Upper lobe of left lung (tissue), 4 donors: ENCODE results near the gene IL22RA1.

ENCODE experiments used
- POLR2AphosphoS5 ChIP-seq, 2 donors: sonication (generic); formaldehyde crosslinking; IDR thresholded peaks; one replicate each; pipeline ENCODE4 v1.5.1; 2017; ENCODE audit warnings: antibody characterized with exemption in 2 of 2
- TF ChIP-seq, protein P1 (sequence below), 6 experiments: fragments of 450-650 bp in 4 of 6; fragments of 200-600 bp in 2 of 6; sonication (generic) in 2 of 6; IDR thresholded peaks; one replicate each; pipeline ENCODE4 v1.5.1; 2016 to 2019; ENCODE audit warnings: antibody characterized with exemption in 6 of 6

DNA sequence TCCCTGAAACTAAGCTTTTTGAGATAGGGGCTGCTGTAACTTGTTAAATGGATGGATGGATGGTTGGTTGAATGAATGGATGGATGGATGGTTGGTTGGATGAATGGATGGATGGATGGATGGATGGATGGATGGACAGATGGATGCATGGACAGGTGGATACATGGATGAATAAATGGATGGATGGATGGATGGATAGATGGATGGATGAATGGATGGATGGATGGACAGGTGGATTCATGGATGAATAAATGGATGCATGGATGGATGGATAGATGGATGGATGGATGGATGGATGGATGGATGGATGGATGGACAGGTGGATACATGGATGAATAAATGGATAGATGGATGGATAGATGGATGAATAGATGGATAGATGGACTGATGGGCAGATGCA, 57.9 kb downstream of the IL22RA1 start:
- TF ChIP-seq, protein P1, sequence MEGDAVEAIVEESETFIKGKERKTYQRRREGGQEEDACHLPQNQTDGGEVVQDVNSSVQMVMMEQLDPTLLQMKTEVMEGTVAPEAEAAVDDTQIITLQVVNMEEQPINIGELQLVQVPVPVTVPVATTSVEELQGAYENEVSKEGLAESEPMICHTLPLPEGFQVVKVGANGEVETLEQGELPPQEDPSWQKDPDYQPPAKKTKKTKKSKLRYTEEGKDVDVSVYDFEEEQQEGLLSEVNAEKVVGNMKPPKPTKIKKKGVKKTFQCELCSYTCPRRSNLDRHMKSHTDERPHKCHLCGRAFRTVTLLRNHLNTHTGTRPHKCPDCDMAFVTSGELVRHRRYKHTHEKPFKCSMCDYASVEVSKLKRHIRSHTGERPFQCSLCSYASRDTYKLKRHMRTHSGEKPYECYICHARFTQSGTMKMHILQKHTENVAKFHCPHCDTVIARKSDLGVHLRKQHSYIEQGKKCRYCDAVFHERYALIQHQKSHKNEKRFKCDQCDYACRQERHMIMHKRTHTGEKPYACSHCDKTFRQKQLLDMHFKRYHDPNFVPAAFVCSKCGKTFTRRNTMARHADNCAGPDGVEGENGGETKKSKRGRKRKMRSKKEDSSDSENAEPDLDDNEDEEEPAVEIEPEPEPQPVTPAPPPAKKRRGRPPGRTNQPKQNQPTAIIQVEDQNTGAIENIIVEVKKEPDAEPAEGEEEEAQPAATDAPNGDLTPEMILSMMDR (IDR thresholded peaks at IDR 0.05), result no peak
- TF ChIP-seq POLR2AphosphoS5 (IDR thresholded peaks at IDR 0.05), result no peak
